Right cardiac atrium (tissue), 5 donors: ENCODE data around the gene THEM5. TPM values are rescaled to one million over a fixed set of nuclear protein-coding genes. Genes with fewer than 3 reads are reported as not detected.

ENCODE experiments used
- ATAC-seq, 2 donors: fragments of 200-7000 bp; cut with Tn5 transposase; one replicate each; pipeline versions ENCODE4 v1.8.0 to v1.9.1; 2020; ENCODE audit warnings: moderate library complexity in 2 of 2, mild to moderate bottlenecking in 1 of 2
- DNase-seq, 3 donors: peaks; one replicate each; pipeline ENCODE4 v3.0.0-alpha.2; 2020
- H3K27ac ChIP-seq: one replicate; pipeline ENCODE4 v1.5.1; 2013; ENCODE audit warnings: mild to moderate bottlenecking, low read length, control low read depth, moderate library complexity
- H3K27me3 ChIP-seq: one replicate; pipeline ENCODE4 v1.6.1; 2013; ENCODE audit not compliant: control insufficient read depth, insufficient read depth
- H3K4me1 ChIP-seq: one replicate; pipeline ENCODE4 v1.6.1; 2013; ENCODE audit warnings: low read length; ENCODE audit not compliant: control insufficient read depth, insufficient read depth
- H3K4me3 ChIP-seq: one replicate; pipeline ENCODE4 v1.5.1; 2013; ENCODE audit warnings: low read length, control low read depth
- H3K9me3 ChIP-seq: one replicate; pipeline ENCODE4 v1.6.1; 2013; ENCODE audit warnings: low read length; ENCODE audit not compliant: control insufficient read depth
- WGBS: extraction: QIAGEN DNeasy Blood & Tissue Kit; methylation state at CpG from one replicate; pipeline ENCODE4 v1.1.7; 2013; 5-methylcytosine and 5-hydroxymethylcytosine counted together
- intact Hi-C, 4 donors: fragments of 100-400 bp; cut with DNase I; formaldehyde crosslinking; loops; one replicate each; pipeline versions ENCODE4 v1.11.0 to v1.14.0; 2022 to 2023
- polyA plus RNA-seq: library from polyadenylated mRNA; stranded (reverse); fragments of 200-250 nt; gene quantifications from one replicate; pipeline ENCODE4 v1.2.3, GENCODE V29; 2013
- total RNA-seq, 4 donors: library from RNA; stranded (reverse); fragmentation: NEBNext Ultra II Directional; extraction: Animal tissue kit (Norgen Biotek cat#: 25700); gene quantifications; one replicate each; pipeline ENCODE4 v1.2.1, GENCODE V29; 2021
- donor health status: healthy with polysubstance abuse.
- donor health status: DM: no; HTN: yes; CAD: no.
- donor health status: DM: no; HTN: no; CAD: no.
- donor health status: DM: no; HTN: yes; CAD: no; lungs with severe emphysema.
- donor health status: DM: yes; HTN: yes; CAD: no.

Gene THEM5
- total and polyA plus RNA-seq, 5 donors = 0.11 to 0.53 (median 0.33) TPM; not detected in 1

DNA sequence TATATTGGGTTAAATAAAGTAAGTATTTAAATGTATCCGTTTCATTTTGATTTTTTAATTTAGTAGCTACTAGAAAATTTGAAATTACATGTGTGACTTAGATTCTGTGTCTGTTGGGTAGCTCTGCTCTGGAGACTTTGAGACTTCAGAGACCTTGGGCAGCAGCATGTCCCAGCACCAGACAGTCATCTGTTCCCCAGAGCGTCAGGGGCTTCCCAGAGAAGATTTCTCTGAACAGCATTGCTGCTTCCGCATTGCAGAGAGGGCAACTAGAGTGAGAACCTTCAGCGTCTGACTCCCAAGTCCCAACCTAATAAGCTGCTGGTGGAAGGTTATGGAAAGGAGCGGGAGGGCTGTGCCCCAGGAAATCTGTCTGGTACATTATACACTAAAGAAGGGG lies 54.9 kb downstream of the THEM5 start:
- intact Hi-C loops = no loop called here

More for the DNA sequence above, 54.9 kb downstream of the THEM5 start:
- DNase-seq = no peak
- no peak for ATAC-seq
- no peaks in the 10 kb centered on the region for H3K9me3 ChIP-seq
- no peaks in the 10 kb centered on the region for H3K4me1 ChIP-seq
- no peaks in the 10 kb centered on the region for H3K27me3 ChIP-seq
- 89% methylated on average over 5 of the region's 5 CpGs for WGBS
- H3K4me3 ChIP-seq = no peak overlapping the region
- no peak overlapping the region for H3K27ac ChIP-seq

Other genes starting within 250 kb of the THEM5 start
- gene SNX27, start 241.7 kb downstream of the THEM5 start, total RNA-seq = 10 to 100 TPM; 34.1 to 36.5 (median 35.5) TPM
- gene SNX27, start 241.7 kb downstream of the THEM5 start, polyA plus RNA-seq = 13.7 TPM
- under 1 TPM in 1 of 4 donors, not detected in 3; 0.19 TPM for gene CELF3, start 136.9 kb downstream of the THEM5 start, total RNA-seq
- 0.18 TPM for gene CELF3, start 136.9 kb downstream of the THEM5 start, polyA plus RNA-seq
- 10 to 100 TPM in 1 of 4 donors, 1 to 10 TPM in 3; 6.0 to 19.3 (median 7.7) TPM for gene RIIAD1, start 132.2 kb downstream of the THEM5 start, total RNA-seq
- 11.8 TPM for gene RIIAD1, start 132.2 kb downstream of the THEM5 start, polyA plus RNA-seq
- 10 to 100 TPM; 36.7 to 51.8 (median 41.0) TPM for gene MRPL9, start 90.2 kb downstream of the THEM5 start, total RNA-seq
- 40.0 TPM for gene MRPL9, start 90.2 kb downstream of the THEM5 start, polyA plus RNA-seq
- 1 to 10 TPM; 4.2 to 7.5 (median 6.0) TPM for gene TDRKH, start 63.2 kb downstream of the THEM5 start, total RNA-seq
- gene TDRKH, start 63.2 kb downstream of the THEM5 start, polyA plus RNA-seq = 3.4 TPM
- gene LINGO4, start 48.3 kb downstream of the THEM5 start, total RNA-seq = under 1 TPM in 3 of 4 donors, not detected in 1; 0.28 to 0.37 (median 0.32) TPM
- gene LINGO4, start 48.3 kb downstream of the THEM5 start, polyA plus RNA-seq = 0.09 TPM
- 1 to 10 TPM; 1.3 to 8.2 (median 5.0) TPM for gene RORC, start 21.9 kb downstream of the THEM5 start, total RNA-seq
- 3.0 TPM for gene RORC, start 21.9 kb downstream of the THEM5 start, polyA plus RNA-seq
- gene C2CD4D, start 13.9 kb downstream of the THEM5 start, total RNA-seq = under 1 TPM in 3 of 4 donors, not detected in 1; 0.11 to 0.21 (median 0.17) TPM
- 0.05 TPM for gene C2CD4D, start 13.9 kb downstream of the THEM5 start, polyA plus RNA-seq
- 10 to 100 TPM; 18.8 to 19.5 (median 19.0) TPM for gene THEM4, start 55.8 kb upstream of the THEM5 start, total RNA-seq
- gene THEM4, start 55.8 kb upstream of the THEM5 start, polyA plus RNA-seq = 27.2 TPM
- 100 to 1,000 TPM; 108 to 245 (median 200) TPM for gene S100A10, start 140.1 kb upstream of the THEM5 start, total RNA-seq
- gene S100A10, start 140.1 kb upstream of the THEM5 start, polyA plus RNA-seq = 223 TPM
- gene S100A11, start 183.3 kb upstream of the THEM5 start, total RNA-seq = 100 to 1,000 TPM in 3 of 4 donors, 10 to 100 TPM in 1; 56.3 to 144 (median 113) TPM
- gene S100A11, start 183.3 kb upstream of the THEM5 start, polyA plus RNA-seq = 227 TPM
- not detected for gene TCHHL1, start 235.4 kb upstream of the THEM5 start, total RNA-seq
- gene TCHHL1, start 235.4 kb upstream of the THEM5 start, polyA plus RNA-seq = not detected